ENCODE results near the gene C19orf85. TPM values are rescaled to one million over a fixed set of nuclear protein-coding genes. Genes with fewer than 3 reads are reported as not detected.

The C19orf85 gene
- polyA plus RNA-seq, 1 of the 3 experiments (the other 2 are of a cell fraction) = not detected

DNA sequence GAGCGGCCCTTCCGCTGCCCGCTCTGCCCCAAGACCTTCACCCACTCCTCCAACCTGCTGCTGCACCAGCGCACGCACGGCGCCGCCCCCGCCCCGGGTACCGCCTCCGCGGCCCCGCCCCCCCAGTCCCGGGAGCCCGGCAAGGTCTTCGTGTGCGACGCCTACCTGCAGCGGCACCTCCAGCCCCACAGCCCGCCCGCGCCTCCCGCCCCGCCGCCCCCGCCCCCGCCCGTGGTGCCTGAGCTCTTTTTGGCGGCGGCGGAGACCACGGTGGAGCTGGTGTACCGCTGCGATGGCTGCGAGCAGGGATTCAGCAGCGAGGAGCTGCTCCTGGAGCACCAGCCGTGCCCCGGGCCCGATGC, 17.2 kb upstream of the C19orf85 start (continued):
- TF ChIP-seq, protein P1, sequence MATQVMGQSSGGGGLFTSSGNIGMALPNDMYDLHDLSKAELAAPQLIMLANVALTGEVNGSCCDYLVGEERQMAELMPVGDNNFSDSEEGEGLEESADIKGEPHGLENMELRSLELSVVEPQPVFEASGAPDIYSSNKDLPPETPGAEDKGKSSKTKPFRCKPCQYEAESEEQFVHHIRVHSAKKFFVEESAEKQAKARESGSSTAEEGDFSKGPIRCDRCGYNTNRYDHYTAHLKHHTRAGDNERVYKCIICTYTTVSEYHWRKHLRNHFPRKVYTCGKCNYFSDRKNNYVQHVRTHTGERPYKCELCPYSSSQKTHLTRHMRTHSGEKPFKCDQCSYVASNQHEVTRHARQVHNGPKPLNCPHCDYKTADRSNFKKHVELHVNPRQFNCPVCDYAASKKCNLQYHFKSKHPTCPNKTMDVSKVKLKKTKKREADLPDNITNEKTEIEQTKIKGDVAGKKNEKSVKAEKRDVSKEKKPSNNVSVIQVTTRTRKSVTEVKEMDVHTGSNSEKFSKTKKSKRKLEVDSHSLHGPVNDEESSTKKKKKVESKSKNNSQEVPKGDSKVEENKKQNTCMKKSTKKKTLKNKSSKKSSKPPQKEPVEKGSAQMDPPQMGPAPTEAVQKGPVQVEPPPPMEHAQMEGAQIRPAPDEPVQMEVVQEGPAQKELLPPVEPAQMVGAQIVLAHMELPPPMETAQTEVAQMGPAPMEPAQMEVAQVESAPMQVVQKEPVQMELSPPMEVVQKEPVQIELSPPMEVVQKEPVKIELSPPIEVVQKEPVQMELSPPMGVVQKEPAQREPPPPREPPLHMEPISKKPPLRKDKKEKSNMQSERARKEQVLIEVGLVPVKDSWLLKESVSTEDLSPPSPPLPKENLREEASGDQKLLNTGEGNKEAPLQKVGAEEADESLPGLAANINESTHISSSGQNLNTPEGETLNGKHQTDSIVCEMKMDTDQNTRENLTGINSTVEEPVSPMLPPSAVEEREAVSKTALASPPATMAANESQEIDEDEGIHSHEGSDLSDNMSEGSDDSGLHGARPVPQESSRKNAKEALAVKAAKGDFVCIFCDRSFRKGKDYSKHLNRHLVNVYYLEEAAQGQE (IDR thresholded peaks at IDR 0.05; ENCODE audit: low read depth, low read length) = no peak
- TF ChIP-seq GABPA (IDR thresholded peaks at IDR 0.05; ENCODE audit: low read depth) = no peak
- no peak for TF ChIP-seq RAD21 (IDR thresholded peaks at IDR 0.05; ENCODE audit: low read length)
- no peak for TF ChIP-seq PBX3 (IDR thresholded peaks at IDR 0.05)
- TF ChIP-seq TCF12 (IDR thresholded peaks at IDR 0.05) = no peak

GRCh38 chr19:55481148-55481793, 16.7 kb upstream of the C19orf85 start:
- Histone ChIP-seq H3K9me2 (no peaks in the 10 kb centered on the region), H3K4me3 (ENCODE audit: low read depth in 2 of 2, low read length in 1 of 2) (no peak overlapping the region), H3K9ac (no peak overlapping the region), H3K36me3 (replicated peaks in 1 of 2; ENCODE audit: control insufficient read depth in 1 of 2, insufficient read depth in 2 of 2, low read length in 1 of 2) (peaks cover 0 to 7% of the 10 kb centered on the region in 2 experiments), H3F3A (replicated peaks; ENCODE audit: insufficient read depth) (peaks cover 12% of the 10 kb centered on the region), H3K27me3 (ENCODE audit: insufficient read depth) (no peaks in the 10 kb centered on the region), H3K4me2 (no peak overlapping the region), H4K20me1 (ENCODE audit: insufficient read depth) (no peaks in the 10 kb centered on the region), H3K27ac (ENCODE audit: low read depth in 2 of 2, low read length in 1 of 2) (no peak overlapping the region), H3K4me1 (ENCODE audit: control insufficient read depth in 1 of 2, insufficient read depth in 2 of 2, low read depth in 1 of 2, low read length in 1 of 2) (peaks cover 22 to 26% of the 10 kb centered on the region in 2 experiments; a peak in 3 of 4 replicates), H3K9me3 (no peaks in the 10 kb centered on the region), H3K79me2 (ENCODE audit: insufficient read depth) (peaks cover 45% of the 10 kb centered on the region), H2AFZ (ENCODE audit: low read depth) (no peak overlapping the region)
- no peak for DNase-seq
- POLR2A ChIA-PET = no interaction called here
- 97% methylated on average over 23 of the region's 52 CpGs for WGBS (ENCODE audit: low lambda C conversion rate)
- CTCF ChIA-PET = interaction anchor here (0.9 to 15.1 kb wide), 2 partner anchors 13 to 23 kb away, joined by 3 to 162 read pairs; no protein-coding TSS in a partner anchor
- no peak for TF ChIP-seq RXRA (IDR thresholded peaks at IDR 0.05; ENCODE audit: borderline replicate concordance, low read depth)
- TF ChIP-seq RAD21 (IDR thresholded peaks at IDR 0.05; ENCODE audit: low read length) = no peak
- no peak for TF ChIP-seq PBX3 (IDR thresholded peaks at IDR 0.05)
- no peak for TF ChIP-seq GATA2 (CRISPR knock-in tag; IDR thresholded peaks at IDR 0.05)
- TF ChIP-seq TEAD4 (IDR thresholded peaks at IDR 0.05; ENCODE audit: borderline replicate concordance, insufficient read depth) = no peak
- TF ChIP-seq YY1 (IDR thresholded peaks at IDR 0.05; ENCODE audit: low read depth) = no peak
- no peak for TF ChIP-seq USF2 (IDR thresholded peaks at IDR 0.05; ENCODE audit: borderline replicate concordance, low read depth, low read length)
- TF ChIP-seq, protein P1 (IDR thresholded peaks at IDR 0.05; ENCODE audit: low read depth, low read length) = no peak
- no peak for TF ChIP-seq FOXM1 (IDR thresholded peaks at IDR 0.05; ENCODE audit: low read depth)
- no peak for TF ChIP-seq RCOR1 (IDR thresholded peaks at IDR 0.05; ENCODE audit: low read length)
- no peak for TF ChIP-seq CHD2 (IDR thresholded peaks at IDR 0.05; ENCODE audit: low read length, partially characterized antibody)
- no peak for TF ChIP-seq TAF1 (IDR thresholded peaks at IDR 0.05; ENCODE audit: borderline replicate concordance, low read depth, low read length)
- no peak for TF ChIP-seq NRF1 (IDR thresholded peaks at IDR 0.05; ENCODE audit: low read depth, low read length)
- no peak for TF ChIP-seq SMC3 (IDR thresholded peaks at IDR 0.05; ENCODE audit: low read depth, low read length)
- TF ChIP-seq, protein P2, sequence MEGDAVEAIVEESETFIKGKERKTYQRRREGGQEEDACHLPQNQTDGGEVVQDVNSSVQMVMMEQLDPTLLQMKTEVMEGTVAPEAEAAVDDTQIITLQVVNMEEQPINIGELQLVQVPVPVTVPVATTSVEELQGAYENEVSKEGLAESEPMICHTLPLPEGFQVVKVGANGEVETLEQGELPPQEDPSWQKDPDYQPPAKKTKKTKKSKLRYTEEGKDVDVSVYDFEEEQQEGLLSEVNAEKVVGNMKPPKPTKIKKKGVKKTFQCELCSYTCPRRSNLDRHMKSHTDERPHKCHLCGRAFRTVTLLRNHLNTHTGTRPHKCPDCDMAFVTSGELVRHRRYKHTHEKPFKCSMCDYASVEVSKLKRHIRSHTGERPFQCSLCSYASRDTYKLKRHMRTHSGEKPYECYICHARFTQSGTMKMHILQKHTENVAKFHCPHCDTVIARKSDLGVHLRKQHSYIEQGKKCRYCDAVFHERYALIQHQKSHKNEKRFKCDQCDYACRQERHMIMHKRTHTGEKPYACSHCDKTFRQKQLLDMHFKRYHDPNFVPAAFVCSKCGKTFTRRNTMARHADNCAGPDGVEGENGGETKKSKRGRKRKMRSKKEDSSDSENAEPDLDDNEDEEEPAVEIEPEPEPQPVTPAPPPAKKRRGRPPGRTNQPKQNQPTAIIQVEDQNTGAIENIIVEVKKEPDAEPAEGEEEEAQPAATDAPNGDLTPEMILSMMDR (IDR thresholded peaks at IDR 0.05) = no peak
- TF ChIP-seq JUND (IDR thresholded peaks at IDR 0.05) = no peak

Data from SK-N-SH (cell line).